Activated effector memory CD4-positive, alpha-beta T cell treated with anti-CD3 and anti-CD28 coated beads, Interleukin-2, amount 50 U/mL, for 16 hours (primary cell): Measurements from ENCODE around the gene CAST.
"Not testable (repeated sequence)": the region's sequence is repeated elsewhere in the genome, so short reads cannot be mapped to it uniquely, and the experiment has no call there.

Experiments used
- DNase-seq: peaks from one replicate; pipeline ENCODE4 v3.0.0-alpha.2; 2020

The CAST gene

DNA sequence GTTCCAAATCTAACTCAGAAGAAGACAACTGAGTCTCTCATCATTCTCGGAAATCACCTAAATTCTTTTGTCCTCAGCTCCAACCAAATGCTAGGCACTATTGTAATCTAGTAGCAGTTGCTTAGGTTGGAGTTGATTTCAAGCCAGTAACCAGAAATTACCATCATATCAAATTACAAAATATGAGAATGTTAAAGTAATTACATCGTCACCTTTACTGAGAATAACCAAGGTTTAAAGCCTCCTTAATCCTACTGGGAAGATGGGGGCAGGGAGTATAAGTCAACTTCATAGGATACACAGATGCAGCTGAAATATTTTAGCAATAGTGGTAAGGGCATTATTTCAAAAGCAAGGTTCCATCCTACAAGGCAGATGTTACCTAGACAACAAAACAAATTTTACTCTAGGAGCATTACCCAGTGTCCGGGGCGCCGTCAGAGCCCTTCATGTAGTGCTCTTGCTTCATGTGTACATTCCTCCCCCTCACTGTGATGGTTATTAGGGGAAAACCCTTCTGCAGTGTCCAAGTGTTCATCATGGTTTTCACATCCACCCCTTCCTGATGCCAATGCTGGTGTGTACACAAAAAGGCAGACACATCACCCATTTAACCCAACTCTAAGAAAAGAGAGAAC is 126.1 kb downstream of the CAST start:
- DNase-seq, result no peak

DNA sequence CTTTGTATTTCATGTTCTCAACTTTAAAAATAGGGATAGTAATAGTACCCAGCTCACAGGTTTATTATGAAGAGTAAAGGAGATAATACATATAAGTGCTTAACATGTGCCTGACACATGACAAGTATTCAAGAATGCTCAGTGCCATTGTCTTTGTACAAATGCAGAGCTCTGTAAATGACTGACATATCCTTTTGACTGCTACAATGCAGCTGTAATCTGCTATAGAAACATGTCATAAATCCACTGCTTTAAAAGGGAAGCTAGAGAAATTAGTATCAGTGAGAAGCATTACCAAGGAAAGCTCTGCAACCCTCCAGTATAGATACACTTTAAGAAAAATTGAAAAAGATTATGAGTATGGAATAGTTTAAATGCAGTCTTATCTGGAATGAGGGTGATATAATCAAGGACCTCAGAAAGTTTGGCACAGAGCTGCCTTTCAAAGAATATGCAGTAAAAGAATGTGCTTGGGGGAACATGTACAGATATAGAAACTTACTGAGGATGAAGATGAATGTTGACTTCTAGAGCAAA is 127.7 kb downstream of the CAST start:
- no peak for DNase-seq

DNA sequence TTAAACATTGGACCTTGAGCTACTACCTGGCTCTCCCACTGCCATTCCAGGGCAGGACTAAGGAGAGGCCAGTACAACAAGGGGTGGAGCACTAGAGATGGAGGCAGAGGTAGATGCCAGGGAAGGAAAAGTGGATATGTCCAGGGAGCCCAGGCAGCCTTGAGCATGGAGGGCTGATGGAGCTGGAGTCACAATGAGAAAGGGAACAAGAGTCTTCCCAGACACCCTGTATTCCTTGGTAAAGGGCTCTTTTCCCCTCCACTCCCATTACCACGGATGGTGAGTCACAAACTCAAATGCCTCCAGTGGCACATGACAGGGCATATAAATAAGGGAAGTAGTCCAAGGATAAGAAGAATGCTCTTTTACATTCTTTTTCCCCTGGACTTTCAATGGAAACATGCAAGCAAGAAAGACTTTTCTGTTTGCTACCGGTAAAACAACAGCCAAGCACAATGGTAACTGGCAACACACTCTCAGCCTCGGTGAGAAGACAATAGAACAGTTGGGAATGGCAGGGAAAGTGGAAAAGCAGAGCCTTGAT is 128.9 kb downstream of the CAST start:
- DNase-seq, result no peak

DNA sequence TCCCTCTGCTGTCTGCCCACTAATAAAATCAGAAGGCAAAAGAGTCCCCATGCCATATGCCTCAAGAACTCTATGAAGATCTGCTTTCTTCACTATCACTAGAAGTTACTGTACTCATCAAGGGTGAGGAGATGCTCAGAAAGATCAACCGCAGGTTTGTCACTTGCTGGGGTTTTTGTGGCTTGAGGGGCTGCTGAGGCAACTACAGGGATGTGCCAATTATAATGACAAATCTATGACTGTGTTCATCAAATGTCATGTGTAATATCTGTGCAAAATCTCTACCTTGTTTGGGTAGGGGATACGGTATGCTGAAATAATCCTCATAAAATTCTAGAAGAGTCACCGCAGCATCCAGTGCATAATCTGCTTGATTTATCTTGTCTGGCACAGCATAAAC is 132.6 kb downstream of the CAST start:
- DNase-seq, result peak; percentile 73

DNA sequence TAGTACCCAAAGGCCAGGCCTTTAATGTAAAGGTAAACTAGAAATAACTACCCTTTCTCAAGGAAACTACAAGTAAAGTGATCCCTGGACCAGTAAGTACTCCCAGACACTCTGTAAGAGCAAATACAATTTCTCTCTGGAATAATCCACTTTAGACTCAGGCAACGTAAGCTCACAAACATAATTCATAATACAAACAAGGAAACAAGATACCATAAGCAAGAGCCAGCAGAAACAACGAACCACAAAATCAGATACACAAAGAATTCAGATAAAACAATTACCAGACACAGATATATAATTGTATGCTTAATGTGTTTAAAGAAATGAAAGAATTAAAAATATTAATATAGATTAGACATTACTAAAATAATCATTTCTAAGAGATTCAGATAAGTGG is 133.4 kb downstream of the CAST start:
- DNase-seq, result no peak

DNA sequence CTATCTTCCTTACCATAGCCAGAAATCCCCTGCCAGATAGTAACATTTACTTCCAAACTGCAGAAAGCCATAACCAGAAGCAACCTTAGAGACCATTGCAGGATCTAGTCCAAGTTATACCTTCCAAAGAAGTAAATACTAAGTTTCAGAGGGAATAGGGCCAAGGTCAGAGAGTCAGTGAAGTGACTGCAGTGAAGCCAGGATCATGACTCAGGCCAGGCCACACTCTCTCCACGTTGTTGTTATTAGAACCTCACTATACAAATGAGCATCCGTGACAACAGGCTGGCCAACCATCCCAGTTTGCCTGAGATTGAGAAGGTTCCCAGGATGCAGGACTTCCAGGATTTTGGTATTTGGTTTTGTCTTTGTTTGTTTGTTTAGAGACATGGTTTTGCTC is 134.3 kb downstream of the CAST start:
- DNase-seq, result no peak

DNA sequence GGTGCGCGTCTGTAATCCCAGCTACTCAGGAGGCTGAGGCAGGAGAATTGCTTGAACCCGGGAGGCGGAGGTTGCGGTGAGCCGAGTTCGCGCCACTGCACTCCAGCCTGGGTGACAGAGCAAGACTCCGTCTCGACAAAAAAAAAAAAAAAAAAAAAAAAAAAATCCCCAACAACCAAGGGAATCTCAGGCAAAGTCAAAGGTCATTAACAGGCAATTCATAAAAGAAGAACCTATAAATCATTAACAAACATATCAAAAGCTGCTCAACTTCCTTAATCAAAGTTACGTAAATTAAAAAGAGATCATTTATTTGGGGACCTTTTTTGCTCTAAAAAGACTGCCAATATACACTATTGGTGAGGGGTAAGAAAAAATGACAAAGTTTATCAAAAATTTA is 139.5 kb downstream of the CAST start:
- not testable (repeated sequence) for DNase-seq

DNA sequence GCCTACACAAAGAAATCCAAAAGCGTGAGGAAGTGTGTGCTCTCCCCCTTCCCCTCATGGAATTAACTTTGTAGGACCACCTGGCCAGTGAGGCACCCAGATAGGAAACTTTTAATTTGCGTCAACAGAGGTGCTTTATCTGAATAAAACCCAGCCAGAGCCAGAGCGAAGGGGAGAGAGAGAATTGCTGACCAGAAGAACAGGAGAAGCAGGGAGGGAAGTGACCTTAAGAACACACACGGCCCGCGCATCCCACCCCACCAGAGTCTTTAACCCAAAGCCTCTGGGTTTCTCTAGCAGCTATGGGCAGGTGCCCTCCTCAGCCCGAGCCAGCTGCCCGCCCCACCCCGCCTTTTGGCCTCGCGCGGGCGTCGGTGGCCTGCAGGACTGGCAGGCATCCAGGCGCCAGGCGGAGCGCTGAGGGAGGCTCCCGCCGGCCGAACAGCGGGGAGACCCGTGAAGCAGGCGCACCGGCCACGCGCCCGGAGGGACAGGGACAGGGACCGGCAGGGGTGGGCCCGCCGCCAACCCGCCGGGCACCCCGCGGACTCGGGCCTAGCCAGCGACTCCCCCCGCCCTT is 145.0 kb downstream of the CAST start:
- no peak for DNase-seq

DNA sequence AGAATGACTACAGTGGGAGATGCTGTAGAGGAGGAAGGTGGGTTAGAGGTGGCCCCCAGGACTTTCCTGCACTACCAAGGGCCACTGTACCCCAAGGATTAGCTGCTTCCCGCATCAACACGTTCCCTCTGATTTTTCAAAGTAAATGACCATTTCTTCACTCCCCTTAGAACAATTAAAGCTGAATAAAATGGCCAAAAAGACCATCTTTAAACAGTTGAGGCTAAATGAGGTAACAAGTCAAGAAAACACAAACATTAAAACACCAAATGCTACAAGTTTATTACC is 146.3 kb downstream of the CAST start:
- no peak for DNase-seq

DNA sequence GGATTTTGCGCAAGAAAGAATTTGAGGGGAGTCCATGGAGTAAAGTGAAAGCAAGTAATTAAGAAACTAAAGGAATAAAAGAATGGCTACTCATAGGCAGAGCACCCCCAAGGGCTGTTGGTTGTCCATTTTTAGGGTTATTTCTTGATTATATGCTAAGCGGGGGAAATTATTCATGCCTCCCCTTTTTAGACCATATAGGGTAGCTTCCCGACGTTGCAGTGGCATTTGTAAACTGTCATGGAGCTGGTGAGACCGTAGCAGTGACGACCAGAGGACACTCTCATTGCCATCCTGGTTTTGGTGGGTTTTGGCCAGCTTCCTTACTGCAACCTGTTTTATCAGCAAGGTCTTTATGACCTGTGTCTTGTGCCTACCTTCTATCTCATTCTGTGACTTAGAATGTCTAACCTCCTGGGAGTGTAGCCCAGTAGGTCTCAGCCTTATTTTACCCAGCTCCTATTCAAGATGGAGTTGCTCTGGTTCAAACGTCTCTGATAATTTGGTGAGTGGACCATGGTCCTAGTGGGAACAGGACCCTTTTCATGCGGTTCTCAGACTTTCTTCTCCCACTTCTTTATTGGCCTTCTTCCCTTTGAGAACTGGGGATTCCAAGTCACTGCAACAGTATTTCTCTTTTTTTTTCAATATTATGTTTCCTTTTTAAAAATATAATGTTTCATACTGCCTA is 146.8 kb downstream of the CAST start:
- no peak for DNase-seq

DNA sequence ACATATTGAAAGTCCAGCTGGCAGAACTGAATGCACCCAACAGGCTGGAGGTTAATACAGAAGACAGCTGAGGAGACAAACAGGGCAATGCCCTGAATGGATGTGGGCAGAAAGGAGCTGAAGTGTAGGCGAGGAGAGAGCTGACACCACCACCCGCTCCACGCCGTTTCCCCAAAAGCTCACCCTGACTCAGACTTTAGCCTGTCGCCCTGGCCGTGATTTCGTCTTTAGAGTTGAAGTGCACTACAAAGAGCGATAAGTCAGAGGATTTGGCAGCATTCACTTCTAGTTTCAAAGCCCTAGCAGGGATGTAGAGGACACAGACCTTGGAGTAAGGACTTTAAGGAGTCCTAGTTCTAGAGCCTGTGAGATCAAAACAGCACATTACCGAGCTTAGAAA is 147.7 kb downstream of the CAST start:
- DNase-seq, result no peak

DNA sequence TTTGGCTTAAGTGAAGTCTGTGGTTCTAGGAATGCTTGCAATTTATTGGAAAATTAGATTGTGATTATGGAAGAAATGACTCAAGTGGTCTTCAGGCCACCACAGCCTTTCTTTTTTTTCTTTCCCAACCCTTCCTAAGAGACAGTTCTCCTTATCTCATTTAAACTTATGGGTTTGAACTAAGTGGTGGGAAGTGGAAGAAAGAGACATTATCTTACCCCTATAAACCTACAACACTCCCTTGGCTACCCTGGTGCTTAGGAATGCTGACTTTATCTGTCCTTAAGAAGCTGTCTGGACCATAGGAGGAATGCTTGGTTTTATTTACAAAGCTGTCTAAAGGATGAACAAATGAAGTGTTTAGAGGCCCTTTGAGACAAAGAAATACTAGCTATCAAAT is 150.7 kb downstream of the CAST start:
- no peak for DNase-seq

DNA sequence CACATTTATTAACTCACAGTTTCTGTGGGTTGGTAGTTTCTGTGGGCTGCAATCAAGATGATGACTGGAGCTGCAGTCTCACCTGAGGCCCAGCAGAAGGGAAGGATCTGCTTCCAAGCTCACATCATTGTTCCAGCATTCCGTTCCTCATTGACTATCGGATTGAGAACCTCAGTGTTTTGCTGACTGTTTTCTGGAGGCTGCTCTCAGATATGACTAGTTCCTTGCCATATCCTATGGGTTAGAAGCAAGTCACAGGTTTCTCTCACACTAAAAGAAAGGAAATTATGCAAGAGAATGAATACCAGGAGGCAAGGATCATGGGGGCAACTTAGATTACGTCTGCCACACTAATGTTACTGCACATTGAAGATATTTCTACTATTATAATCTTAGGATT is 151.9 kb downstream of the CAST start:
- DNase-seq, result no peak

DNA sequence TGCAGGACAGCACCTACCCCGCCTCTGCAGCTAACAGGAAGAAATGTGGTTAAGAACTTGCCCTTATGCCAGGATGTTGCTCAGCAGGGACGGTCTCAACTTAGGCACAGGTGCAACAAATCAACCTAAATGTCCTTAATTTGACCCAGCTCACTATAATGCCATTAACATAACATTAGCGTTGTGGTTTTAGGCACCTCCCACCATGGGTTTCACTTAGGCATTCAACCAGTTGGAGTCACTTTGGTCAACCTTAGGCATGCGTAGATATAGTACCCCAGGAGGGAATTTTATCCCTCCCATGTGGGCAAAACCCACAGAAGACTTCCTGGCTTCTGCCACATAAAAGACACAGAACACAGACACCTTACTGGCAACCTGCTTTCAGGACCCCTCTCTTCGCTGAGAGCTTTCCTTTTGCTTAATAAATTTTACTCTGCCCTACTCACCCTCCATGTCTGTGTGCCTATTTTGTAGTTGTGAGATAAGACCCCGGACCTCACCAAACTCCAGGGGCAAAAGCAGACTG is 154.3 kb downstream of the CAST start:
- peak; percentile 79 for DNase-seq

DNA sequence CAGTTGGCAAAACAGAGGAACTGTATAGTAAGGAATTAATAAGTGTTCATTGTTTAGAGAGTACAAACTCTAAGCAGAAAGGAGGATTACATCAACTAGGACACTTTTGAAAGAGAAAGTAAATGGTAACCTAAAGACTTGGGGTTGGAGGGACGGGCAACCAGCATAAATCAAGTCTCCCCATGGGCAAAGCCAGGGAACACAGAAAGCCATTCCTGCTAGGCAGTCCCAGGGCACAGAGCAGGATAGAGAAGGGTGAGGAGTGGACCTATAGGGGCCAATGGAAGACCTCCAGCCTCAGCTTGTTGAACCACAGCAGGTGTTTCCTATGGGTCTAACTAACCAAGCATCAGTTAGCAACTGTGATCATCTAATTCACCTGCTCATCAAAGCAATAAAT is 154.8 kb downstream of the CAST start:
- no peak for DNase-seq

DNA sequence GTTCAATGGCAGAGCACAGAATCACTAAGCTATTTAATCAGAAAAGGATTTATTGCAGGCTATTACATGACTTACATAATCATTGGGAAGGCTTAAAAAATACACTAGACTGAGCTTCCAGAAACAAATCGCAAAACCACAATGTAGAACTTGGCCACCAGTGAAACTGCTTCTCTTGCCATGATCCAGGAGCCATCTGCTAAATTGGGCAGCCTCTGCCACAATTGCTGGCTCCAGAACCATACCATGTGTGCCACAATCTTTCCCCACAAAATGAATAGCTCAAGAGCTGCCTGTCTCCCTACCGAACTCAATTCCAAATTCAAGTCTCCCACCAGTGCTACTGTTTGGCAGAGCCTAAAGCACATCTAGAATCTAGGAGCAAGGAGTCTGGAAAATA is 155.3 kb downstream of the CAST start:
- no peak for DNase-seq

DNA sequence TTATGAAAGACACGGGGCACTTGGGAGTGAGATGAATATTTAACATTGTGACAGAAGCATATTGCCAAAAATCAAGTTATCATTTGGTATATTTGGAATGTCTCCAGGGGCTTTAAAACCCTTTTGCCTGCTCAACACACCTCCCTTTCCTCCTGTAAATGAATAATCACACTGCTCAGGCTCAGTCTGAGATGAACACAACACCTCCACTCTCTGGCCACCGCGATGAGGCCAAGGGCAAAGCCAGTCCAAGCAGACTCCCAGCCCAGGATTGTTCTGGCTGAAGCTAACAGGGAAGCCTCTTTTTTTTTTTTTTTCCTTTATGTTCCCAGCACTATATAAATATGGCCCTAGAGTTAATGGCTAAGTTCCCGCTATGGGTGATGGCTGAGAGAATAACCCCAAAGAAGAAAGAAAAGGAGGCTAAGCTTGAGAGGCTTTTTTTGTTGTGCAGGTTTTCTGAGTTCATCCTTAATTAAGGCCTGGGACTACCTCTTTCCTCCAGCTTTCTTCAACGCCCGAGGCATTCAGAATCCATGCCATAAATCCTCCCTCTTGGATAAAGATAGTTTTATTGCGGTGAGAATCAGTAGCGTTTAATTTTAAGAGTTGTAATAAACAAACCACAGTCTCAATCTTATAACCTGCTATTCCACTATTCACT is 156.1 kb downstream of the CAST start:
- DNase-seq, result no peak

DNA sequence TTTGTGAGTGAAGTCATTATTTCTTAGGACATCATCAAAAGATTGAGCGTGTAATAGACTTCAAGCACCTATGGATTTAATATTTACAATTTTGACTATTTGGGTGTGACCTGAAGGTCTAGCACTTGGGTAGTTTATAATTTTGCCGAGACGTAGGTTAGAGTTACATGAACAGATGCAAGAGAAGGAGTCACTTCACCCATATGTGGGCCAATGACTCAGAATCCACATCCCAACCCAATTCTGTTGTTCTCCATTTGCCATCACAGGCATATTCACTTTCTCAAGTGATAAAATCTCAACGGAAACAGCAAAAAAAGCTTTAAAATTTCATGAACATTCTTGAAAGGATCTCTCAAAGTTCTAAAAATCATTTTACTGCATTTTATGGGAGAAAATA is 157.6 kb downstream of the CAST start:
- DNase-seq, result no peak

DNA sequence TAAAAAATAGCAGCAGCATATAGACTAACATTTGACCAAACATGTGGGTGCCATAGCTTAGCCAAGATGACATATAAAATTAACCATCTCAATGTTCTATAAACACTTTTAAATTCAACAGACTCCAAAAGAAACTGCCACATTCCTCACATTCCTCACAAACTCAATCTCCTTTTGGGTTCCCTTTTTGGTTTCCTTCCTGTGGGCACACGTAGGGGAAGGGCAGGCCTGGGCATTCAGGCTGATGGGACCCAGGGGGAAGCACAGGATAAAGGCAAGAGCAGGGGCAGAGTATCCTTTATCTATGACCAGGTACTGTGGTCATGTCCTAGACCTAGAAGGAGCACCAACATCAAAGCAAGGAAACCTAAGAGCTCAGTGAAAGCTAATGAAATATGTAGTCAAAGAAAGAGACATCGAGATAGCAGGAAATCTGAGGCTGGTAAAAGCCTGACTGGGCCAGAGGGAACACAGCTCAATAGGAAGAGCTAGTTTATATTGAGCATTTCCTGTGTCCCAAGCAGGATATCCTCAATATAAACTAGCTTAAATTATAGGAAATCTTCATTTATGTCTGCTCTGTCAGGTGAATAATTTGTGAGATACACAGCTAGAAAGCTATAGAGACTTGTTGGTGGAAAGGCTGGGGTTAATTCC is 159.2 kb downstream of the CAST start:
- DNase-seq, result no peak

DNA sequence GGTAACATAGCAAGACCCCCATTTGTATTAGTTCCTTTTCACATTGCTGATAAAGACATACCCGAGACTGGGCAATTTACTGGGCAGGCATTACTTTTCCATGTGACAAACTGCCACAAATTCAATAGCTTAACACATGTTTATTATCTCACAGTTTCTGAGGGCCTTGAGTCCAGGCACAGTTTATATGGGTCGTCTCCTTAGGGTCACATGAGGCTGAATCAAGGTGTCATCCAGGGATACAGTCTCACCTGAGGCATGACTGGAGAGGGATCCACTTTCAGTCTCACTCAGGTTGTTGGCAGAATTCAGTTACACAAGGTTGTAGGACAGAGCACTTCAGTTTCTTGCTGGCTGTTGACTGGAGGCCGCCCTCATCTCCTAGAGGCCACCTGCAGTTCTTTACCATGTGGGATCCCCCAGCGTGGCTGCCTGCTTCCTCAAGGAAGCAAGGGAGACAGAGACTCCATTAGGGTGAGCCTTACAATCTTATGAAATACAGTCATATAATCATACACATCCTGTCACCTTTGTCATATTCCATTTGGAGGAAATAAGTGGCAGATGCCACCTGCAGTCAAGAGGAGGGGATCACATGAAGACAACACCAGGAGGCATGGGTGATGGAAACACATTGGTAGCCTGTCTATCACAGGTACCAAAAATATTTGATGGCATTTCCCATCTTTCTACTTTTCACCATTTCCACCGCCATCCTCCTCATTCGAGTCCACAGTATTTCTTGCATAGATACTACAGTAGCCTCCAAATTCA is 160.7 kb downstream of the CAST start:
- DNase-seq, result no peak

DNA sequence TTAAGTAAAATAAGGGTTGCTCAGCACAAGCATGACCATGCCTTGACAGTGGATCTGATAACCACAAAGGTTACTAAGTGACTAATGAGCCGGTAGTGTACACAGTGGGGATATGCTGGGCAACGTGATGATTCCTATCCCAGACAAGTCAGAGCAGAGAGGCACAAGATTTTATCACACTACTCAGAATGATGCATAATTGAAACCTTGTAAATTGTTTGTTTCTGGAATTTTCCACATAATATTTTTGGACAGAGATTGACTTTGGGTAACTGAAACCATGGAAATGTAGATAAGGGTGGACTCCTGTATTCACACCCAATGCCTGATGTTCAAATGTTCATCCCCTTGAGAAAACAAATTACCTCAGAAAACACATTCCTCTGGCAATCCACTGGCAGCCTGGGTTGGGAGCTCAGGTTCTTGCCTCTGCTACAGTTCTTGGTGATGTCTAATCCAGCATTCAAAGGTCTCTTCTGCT is 161.8 kb downstream of the CAST start:
- DNase-seq, result no peak
